Cerebellar cortex (tissue), 1 donor: ENCODE results near the gene PDIA6.
"Not testable (repeated sequence)": the region's sequence is repeated elsewhere in the genome, so short reads cannot be mapped to it uniquely, and the experiment has no call there.

Experiments
- DNase-seq: peaks from one replicate; pipeline ENCODE4 v3.0.0-alpha.2; 2015; ENCODE audit warnings: low spot score

The PDIA6 gene

DNA sequence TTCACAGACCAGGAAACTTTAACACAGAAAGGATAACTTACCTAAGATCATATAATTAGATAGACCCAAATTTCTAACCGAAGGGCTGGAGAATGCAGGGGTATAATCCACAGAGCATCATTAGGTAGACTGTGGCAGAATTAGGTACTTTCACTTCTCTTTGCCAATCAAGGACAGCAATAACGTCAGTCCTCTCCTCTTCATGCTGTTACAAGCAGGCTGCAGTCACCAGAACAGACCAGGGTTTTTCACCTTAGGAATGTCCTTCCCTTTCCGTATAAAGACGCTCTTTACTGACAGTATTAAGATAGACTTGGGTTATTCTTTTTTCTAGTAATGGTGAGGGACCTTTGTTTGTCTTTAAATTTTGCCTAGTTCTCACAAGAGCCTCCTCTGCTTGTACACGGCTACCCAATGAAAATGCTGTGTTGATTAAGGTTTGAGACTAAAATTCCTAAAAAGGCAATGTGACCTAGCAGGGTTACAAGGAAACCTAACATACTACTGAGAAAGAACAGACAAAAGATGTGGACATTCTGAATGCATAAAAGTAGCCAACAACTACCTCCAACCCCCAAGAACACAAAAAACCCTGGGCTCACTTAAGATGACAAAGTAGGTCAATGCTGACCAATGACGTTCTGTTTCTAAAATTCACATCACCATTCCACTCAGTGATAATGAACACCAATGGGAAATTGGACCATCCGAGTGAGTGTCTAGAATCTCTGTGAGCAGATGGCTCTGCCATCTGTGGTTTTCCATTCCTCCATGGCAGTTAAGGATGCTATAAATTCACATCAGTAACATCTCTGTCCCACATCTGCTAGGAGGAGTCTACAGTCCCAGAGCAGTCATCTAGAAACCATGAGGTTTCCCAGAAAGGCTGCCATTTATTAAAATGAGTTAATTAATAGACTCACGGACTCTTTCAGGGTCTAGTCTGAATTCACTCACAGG lies 2.1 kb downstream of the PDIA6 start:
- DNase-seq = peak; percentile 78

DNA sequence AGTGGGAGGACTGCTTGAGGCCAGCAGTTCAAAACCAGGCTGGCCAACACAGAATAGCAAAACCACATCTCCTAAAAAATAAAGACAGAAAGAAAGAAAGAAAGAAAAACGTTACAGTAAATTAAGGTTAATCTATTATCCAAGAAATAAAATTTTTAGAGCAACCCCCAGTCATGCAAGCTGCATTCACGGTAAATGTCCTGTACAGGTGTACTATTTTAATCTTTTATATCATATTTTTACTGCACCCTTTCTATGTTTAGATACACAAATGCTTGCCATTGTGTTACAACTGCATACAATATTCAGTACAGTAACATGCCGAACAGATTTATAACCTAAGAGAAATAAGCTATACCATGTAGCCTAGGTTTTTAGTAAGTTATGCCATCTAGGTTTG lies 6.0 kb downstream of the PDIA6 start:
- no peak for DNase-seq

DNA sequence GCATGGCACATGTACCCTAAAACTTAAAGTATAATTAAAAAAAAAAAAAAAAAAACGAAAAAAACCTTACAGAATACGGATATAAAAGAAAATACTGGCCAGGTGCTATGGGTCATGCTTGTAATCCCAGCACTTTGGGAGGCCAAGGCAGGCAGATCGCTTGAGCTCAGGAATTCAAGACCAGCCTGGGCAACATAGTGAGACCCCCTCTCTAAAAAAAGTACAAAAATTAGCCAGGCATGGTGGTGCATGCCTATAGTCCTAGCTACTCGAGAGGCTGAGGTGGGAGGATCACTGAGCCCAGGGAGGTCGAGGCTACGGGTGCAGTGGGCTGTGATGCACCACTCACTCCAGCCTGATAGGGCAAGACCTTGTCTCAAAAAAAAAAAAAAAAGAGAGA lies 6.6 kb downstream of the PDIA6 start:
- DNase-seq = not testable (repeated sequence)

DNA sequence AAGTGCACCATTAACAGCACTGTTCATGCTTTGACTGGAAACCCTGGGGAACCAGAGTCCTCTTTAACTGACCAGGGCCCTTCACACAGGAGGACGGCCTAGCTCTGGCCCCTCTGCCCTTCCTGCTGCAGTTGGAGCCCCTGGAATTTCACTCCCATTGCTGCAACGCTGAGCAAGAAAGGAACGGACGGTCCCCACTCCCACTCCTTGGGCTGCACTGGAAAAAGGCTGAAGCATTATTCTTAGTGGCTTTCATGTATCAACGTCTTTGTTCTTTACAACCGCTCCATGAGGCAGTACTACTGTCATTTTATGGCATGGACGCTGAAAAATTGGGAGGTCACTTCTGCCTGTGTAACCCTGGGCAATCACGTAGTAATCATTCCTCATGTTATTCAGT lies 9.9 kb downstream of the PDIA6 start:
- DNase-seq = no peak

DNA sequence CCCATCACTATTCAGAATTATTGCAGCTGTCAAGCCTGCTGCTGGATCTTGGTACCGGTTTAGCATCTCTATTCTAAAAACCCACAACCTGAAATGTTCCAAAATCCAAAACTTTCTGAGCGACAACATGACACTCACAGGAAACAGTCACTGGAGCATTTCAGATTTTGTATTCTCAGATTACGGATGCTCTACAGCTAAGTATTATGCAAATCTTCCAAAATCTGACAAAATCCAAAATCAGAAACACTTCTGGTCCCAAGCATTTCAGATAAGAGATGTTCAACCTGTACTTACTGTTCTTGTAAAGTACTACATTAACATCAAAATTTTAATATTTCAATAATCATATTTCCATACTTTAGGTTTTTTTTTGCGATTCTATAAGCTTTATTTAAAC lies 12.4 kb downstream of the PDIA6 start:
- no peak for DNase-seq

DNA sequence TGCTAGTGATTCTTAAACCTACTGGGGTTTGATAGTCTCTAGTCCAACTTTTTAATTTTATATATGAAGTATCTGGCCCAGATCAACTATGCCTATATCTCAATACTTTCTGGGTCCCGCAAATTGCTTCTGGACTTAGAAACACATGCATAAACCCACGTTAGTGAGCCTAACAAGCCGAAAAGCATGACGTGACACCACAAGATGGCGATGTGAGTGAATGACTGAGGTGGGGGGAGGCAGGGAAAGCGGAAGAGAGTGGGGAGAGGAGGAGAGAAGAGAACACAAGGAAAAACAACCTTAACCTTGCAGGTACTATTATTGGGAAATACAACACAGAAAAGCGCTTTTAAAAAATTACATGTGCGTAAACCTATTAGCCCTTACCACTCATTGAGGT lies 13.8 kb downstream of the PDIA6 start:
- peak; percentile 36 for DNase-seq

DNA sequence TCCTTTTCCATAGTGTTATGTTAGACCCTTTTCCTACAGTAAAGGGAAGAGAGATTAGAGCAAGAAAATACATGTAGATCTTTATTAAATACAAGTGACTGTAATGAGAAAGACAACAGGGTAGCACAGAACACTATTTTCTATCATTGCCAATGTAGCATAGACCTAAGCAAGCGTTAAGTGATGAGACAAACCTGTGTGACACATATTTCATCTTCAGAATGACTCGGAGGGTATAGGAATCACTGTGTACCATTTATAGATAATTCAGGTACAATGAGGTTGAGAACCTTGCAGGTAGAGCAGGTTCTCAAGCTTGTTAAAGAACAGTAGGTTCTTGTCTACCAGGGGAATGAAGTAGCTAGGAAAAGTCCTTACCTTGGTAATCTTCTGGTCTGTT lies 15.9 kb downstream of the PDIA6 start:
- no peak for DNase-seq

DNA sequence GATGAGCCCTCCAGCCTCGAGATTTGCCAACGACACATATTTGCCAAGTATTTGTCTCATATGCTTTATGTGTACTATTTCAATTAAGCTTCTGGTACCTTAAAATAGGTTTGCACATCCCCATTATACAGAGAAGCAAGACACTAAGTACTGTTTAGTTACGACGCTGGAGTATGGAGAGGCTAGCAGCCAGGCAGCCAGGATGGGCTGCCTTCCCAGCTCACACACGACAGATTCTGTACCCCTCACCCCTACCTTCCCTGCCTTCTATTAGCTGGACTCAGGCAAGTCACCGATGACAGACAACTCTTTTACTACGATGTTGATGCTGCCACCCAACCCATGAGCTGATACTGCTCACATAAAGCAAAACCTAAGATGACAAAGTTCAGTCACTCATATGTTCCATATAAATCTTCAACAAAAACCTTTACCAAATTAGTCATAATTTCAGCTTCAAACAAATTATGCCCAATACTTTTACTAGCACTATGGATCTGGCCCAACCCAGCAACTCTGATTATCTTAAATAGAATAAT lies 17.0 kb downstream of the PDIA6 start:
- DNase-seq = no peak

DNA sequence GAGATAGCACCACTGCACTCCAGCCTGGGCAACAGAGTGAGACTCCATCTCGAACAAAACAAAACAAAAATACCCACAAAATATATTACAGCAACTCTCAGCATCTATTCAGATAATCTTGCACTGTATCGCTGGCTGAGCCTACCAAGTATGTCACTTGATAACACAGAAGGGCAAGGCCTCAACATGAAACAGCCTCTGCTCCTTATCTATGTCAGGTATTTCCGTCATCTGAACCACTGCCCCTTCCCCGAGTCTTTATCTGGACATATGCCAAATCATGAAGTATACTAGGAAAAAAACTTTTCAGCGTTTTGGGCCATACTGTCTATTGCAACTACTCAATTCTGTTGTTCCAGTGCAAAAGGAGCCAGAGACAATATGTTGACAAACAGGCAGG lies 17.7 kb downstream of the PDIA6 start:
- no peak for DNase-seq

DNA sequence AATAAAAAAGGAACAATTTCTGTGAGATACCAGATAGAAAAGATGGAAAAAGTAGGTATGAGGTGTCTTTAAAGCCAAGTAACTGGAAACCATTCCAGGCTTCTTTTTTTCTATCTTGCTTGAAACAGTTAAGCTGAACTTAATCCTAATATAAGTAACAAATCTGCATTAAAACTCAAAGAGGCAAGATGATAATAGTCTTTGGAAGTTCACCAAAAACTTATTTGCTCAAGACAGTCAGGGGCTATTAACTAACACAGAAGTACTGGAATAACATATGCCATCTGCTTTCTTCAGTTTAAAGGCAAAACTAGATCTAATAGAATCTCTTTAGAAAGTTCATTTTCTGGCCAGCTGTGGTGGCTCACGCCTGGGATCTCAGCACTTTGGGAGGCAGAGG lies 18.8 kb downstream of the PDIA6 start:
- DNase-seq = no peak

DNA sequence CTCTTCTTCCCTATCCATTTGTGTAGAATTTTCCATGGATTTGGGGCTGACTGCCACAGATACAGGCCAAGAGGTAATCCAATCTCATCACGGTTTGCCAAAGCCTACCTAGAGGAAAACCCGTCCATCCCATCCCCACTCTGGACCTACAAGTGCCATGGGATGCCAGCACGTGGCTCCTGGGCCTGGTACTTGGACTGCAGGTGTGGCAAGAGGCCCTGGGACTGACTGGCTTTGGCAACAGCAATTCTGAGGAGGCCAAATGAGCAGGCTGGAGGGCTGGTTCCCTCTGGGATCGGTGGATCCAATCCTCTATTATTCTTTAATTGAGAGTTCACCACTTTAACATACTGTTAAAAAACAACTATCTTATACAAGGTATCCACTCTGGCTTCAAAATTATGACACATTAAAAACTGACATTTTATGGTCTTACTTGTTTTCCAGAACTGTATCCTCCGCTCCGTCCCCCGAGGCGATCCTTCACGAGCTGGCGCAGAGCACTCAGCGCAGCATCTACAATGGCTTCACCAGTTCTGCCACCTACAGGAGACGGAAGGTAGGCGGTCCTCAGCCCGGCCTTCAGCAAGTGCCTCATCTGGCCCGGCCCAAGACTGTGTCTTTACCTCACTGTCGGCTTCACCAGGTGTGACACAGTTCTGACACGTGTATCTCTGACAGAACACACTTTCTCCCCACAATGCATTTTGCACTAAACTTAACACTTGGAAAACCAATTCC lies 19.8 kb downstream of the PDIA6 start:
- no peak for DNase-seq

DNA sequence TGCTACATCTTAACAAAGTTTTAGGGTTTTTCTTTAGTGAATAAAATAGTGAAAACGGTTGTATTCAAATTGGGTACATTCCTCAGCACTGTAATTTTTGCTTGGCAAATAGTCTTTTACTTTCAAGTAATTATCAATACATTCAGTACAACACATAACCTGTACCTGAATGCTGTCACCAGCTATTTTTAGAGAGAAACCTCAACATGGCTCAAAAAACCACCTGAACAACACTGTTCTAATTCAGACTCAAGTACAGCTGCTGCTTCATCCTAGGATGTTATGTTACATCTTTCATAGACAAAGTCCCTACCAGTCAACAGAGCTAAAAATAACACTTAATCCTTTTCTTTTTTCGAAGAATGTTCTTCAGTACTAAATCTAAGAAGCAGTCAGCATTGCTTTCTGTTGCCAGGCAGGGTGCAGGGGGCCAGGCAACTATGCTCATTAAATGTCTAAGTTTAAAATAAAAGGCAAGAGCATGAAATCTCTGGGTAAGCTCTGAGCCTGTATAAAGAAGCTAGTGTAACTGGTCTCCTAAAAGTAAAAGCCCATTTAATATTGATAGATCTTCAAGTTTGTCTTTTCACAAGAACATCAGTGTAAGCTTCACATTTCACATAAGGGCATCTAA lies 20.5 kb downstream of the PDIA6 start:
- no peak for DNase-seq

DNA sequence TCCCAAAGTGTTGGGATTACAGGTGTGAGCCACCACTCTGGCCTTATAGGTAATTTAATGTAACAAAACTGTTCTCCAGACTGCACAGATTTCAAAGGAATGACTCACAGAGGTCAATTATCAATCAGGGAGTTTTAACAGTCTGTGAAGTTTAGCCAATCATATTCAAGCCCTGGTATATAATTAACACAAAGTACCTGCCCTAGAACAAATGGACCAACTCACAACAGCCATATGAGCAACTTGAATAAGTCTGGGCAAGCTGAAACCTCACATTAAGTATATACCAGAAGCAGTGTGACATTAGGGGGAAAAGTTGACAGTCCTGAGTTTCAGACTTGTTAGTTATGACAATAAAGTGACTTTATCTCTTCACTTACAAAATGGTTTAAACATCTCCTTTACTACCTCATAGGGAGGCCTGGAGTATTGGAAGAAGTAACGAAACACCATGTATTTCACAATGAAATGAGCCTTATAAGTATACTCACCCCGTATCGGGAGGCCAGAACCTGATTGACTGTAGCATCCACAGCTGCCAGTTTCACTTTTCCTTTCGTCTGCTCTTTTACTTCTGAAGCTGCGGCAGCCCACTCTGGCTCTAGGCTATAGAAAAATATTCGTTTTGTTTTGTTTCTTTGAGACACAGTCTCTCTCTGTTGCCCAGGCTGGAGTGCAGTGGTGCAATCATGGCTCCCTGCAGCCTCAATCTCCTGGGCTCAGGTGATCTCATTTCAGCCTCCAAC lies 22.2 kb downstream of the PDIA6 start:
- no peak for DNase-seq

DNA sequence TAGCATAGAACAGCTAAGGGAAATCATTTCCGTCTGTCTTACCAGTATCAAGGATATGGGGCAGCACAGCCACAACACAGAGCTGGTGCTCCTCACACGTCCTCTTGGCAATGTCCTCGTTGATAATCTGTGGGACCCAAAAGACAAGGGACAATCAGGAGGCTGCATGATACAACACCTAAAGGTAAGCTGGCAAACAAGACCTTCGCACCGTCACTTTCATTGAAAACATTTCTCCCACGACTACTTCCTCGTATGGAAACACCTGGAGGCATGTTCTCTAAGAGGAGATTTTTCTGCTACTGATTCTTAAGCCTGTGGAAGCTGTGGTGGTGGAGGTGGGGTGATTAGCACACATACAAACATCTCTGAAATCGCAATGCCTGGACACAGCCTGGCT lies 23.7 kb downstream of the PDIA6 start:
- no peak for DNase-seq

DNA sequence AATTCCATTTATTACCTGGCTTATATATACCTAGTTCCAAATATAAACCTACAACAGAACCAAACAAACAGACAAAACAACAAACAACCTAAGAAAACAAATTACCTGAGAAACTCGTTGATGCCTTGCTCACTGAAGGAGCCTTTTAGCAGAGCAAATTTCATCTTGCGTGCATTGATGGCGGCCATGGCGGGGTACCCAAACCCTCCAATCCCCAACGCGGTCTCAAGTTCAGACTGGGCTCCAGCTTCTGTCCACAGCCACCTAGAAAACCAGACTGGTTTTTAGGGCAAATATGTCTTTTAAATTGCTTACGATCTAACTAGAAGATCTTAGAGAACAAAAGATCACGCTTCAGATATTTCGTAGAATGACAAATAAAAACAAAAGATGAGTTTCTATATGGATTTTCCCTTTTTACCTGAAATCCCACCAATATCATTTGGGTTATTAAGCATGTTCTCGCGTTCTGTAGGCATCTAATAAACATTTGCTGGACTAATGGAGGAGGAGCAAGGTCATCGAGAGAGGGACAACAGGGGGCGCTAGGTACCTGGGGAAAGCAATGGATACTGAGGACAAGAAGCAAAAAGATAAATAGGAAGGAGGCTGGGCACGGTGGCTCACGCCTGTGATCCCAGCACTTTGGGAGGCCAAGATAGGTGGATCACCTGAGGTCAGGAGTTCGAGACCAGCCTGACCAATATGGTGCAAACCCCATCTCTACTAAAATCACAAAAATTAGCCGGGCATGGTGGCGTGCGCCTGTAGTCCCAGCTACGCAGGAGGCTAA lies 25.2 kb downstream of the PDIA6 start:
- peak; percentile 21 for DNase-seq

DNA sequence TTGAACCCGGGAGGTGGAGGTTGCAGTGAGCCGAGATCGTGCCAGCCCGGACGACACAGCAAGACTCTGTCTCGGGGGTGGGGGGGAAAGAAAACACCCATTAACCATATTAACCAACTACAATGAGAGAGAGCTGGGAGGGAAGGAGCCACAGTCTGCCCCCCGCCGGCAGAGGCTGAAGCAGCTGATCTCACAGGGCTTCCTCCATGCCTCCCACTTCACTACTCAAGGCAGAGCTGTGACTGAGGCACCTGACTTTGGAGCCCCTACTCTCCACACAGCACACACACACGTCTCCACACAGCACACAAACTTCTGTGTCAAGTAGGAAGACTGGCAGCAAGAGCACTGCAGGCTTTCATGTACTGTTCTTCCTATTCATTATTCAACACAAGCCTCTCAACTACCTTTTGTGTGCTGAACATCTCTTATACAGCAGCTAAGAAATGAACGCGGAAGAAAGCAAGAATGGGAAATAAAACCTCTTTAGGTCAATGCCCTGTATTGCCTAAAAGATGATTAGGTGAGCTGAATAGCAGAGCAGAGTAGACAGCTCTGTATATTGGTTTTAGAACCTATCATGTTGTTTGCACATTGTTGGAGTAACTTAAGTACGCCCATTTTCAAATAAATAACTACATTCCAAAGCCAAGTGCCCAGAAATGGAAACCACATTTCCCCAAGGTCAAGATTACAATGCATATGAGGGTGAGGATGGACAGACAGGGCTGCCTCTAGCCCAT lies 26.2 kb downstream of the PDIA6 start:
- DNase-seq = no peak

DNA sequence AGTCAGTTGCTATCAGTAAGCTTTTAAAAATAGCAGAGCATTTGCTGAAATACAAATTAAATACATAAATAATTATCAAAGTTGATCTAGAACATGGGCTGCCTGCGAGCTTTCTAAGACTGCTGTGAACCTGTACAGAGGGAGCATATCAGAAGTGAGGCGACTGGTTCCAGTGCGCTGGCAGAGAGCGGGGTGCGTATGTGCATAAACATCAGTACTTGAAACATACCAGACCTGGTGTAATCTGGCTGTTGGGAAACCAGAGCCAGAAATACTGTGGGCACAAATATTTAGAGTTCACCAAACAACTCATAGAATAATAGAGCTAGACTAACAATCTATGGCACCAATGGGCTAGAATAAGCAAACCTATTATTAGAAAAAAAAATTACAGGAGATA lies 27.3 kb downstream of the PDIA6 start:
- DNase-seq = no peak

DNA sequence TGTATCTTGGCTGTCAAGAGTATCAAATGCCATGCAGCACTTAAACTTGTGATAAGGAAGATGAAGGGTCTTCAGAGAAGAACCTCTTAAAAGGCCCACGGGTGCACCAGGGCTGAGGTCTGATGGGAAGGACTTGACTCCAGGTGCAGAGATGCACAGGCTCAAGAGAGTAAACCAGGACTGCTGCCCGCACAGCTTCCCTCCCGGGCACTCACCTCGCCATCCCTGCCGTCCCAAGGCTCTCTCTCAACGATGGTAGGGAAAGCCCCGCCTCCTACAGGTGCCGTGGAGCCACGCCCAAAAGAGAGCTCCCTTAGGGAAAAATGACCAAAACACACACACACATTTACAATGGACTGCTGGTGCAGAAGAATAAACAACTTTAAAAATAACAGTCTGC lies 27.9 kb downstream of the PDIA6 start:
- DNase-seq = no peak

DNA sequence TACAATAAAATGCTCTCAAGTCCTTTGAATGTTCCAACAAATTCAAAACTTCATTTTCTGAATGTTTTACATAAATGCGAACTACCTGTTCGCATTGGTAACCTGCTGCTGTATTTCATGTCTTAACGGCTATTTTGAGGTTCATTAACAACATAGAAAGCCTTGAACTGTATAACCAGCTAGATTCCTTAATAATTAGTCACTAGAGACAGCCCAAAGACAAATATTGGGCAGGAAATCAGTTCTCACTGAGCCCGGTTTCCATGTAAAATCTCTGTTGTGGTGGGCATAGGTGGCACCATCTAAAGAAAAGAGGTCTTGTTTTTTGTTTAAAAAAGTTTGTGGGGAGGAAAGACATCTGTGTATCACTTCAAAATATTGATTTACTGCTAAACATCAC lies 29.2 kb downstream of the PDIA6 start:
- no peak for DNase-seq

DNA sequence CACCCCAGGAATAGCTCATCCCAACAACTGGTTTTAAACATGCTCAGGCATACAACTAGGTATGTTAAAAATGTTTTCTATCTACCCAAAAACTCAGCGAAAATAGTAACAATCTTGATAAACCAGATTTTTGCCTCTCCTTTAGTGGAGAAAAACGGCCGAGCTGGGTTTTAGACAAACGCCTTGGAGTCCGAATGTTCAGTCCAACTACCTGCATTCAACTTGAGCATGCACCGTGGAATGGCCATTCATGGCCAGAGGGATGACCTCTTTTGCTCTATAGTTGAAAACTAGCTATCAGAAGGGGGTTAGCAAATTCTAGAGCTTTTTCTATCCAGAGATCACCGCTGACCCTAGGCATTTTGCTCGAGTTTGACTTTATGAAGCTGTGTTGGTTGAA lies 30.8 kb downstream of the PDIA6 start:
- no peak for DNase-seq
